Measurements from ENCODE around the gene ZFP36.

The ZFP36 gene

GRCh38 chr19:39419003-39419402, 12.4 kb downstream of the ZFP36 start:
- no peak for DNase-seq (ENCODE audit: low read depth)

- no peak for DNase-seq (ENCODE audit: low read depth)
Measured at GRCh38 chr19:39420769-39421168, 14.1 kb downstream of the ZFP36 start.

DNA sequence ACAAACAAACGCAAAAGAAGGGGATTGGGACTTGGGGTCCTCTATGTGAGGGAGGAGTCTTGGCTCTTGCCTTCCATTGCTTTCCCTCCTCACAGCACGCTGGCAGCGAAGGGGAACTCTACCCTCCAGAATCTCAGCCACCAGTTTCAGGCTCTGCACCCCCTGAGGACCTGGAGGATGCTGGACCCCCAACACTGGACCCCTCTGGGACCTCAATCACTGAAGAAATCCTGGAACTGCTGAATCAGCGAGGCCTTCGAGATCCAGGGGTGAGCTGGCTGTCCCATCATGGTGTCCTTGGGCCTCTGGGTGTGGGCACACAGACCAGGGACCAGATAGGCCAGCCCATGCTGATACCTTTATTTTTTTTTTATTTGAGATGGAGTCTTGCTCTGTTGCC, 15.4 kb downstream of the ZFP36 start:
- DNase-seq (ENCODE audit: low read depth) = no peak

GRCh38 chr19:39423258-39424086, 16.8 kb downstream of the ZFP36 start:
- no peak for DNase-seq (ENCODE audit: low read depth)

- no peak for DNase-seq (ENCODE audit: low read depth)
Measured at GRCh38 chr19:39424934-39425333, 18.3 kb downstream of the ZFP36 start.

DNA sequence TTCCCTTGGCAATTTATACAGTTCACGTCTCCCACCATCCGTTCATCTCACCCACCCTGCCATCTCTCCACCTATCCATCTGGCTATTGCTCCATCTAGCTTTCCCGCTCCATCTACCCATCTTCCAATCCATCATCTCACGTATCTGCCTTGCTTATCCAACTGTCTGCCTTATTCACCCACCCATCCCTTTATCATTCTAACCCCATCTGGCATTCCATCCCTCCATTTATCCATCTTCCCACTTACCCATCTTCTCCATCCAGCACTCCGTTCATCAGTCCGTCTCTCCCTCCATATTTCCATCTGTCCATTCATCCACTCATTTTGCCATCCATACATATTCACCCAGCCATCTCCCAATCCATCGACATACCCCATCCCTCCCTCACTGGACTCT, 19.1 kb downstream of the ZFP36 start:
- no peak for DNase-seq (ENCODE audit: low read depth)

DNA sequence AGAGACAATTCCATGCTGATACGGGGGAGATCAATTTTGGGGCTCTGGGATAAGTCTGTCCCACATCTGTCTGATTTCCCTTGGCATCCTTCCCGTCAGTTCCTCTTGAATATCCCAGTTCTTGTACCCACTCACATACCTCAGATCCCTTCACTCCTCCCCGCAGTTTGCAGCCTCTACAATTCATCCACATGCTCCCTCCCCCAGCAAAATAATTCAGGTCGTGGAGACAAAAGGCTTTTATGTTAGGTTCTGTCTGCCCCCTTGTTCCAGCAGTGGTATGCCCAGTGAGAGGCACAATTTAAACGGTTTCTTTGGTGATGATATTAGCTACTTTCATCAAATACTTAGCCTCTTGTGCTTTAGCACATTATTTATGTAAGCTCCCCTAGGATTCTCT, 19.5 kb downstream of the ZFP36 start:
- no peak for DNase-seq (ENCODE audit: low read depth)

DNA sequence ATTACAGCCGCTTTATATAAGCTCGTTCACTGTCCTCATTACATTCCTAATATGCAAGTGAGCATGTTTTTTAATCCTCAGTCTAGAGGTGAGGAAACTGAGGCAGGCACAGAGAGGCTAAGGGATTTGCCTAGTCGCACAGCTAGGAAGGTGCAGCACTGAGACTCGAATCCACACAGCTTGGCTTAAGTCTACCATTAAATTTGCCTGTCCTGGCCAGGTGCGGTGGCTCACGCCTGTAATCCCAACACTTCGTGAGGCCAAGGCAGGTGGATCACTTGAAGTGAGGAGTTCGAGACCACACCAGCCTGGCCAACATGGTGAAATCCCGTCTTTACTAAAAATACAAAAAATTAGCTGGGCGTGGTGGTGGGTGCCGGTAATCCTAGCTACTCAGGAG, 21.1 kb downstream of the ZFP36 start:
- no peak for DNase-seq (ENCODE audit: low read depth)

DNA sequence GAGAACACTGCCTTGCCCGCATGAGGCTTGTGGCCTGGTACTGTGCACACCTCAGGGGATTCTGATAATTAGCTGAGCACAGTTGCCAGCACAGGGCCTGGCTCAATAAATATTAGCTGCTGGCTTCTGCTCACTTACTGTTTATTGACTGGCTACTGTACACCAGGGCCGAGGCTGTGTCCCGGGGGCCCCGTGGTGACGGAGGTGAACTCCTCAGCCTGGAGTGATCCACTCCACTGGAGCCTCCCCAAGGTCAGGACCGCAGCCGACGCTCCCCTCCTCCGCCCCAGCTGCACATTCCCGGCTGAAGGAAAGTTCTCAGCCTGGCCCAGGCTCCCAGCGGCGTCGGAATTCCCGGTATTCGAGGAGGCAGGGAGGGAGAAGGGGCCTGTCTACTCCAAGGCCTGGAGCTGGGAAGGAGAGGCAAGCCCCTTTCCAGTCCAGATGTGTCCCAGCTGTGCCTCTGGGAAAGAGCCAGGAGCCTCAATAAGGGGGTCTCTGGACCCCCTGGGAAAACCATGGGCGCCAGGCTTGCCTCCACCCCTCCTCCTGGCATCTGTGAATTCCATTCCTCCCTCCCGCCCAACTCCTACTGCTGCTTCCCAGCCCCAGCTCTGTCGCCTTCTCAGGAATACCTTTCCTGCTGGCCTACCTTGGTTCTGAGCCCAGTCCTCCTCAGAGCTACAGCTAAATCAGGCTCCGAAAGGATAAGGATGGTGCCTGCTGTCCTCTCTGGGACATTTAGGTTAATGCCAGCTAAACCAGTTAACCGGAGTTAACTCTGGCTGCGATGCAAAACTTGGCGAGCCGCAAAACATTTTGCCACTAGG, 21.9 kb downstream of the ZFP36 start:
- peak; percentile 80 for DNase-seq (ENCODE audit: low read depth)

DNA sequence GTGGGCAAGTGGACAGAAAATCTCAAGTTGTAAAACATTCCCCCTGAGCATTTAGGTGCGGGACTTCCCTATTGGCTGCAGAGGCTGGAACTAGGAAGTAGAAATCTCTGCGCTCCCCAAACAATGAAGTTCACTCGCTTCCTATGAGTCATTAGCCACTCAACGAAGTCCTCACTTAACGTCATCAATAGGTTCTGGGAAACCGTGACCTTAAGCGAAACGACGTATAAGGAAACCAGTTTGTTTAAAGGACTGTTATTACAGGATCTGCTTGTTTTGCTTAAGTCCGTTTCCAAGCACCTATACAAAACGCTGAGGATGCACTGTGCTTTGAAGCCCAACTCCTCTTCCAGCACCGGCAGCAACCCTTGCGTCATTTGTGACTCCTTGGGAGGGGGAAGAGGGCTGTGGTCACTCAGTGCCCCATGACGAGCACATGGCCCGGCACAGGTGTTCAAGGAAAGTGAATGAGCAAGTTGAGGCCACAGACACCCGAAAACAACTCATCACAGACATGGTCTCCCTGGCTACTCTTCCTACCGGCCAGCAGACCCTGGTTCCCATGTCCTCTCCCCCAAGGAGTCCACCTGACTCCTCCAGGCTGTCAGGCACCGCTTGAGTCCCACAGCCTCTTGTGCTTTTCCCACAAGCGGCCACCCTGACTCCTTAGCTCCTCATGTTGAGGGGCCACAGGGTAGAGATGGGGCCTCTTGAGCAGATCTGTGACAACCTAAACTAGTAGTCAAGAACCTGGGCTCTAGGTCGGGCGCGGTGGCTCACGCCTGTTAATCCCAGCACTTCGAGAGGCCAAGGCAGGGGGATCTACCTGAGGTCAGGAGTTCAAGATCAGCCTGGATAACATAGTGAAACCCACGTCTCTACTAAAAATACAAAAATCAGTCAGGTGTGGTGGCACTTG, 24.3 kb downstream of the ZFP36 start:
- DNase-seq (ENCODE audit: low read depth) = peak; percentile 56

DNA sequence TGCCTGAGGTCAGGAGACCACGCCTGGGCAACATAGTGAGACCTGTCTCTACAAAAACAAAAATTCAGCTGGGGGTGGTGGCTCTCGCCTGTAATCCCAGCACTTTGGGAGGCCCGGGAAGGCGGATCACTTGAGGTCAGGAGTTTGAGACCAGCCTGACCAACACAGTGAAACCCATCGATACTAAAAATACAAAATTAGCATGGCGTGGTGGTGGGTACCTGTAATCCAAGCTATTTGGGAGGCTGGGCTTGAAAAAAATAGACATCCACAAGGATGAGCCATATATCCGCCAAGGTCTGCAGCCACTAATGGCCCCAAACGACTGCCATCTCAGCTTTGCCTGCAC, 26.0 kb downstream of the ZFP36 start:
- DNase-seq (ENCODE audit: low read depth) = no peak

DNA sequence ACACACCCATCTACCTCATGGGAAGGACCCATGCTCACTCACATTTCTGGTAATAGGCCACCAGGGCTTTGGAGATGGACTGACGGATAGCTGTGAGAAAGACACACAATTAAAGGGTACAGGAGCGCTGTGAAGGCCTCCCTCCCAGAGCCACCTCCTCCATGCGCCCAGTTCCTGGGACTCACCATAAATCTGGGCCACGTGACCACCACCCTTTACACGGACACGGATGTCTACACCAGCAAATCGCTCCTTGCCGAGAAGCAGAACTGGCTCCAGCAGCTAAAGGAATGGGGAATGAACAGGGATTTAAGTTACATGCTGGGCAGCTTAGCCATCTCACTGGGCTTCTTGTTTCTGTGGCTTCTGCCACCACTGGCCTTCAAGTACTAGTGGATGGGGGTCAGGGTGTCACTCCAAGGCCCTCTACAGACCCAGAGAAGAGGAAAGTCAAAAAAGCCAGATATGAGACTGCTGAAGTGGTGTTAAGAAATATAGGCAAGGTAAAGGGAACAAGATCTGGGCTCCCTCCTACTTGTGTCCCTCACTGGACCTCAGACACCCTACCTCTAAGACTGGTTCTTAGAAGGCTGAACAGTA, 26.9 kb downstream of the ZFP36 start:
- no peak for DNase-seq (ENCODE audit: low read depth)

GRCh38 chr19:39434123-39435076, 27.8 kb downstream of the ZFP36 start:
- DNase-seq (ENCODE audit: low read depth) = no peak

DNA sequence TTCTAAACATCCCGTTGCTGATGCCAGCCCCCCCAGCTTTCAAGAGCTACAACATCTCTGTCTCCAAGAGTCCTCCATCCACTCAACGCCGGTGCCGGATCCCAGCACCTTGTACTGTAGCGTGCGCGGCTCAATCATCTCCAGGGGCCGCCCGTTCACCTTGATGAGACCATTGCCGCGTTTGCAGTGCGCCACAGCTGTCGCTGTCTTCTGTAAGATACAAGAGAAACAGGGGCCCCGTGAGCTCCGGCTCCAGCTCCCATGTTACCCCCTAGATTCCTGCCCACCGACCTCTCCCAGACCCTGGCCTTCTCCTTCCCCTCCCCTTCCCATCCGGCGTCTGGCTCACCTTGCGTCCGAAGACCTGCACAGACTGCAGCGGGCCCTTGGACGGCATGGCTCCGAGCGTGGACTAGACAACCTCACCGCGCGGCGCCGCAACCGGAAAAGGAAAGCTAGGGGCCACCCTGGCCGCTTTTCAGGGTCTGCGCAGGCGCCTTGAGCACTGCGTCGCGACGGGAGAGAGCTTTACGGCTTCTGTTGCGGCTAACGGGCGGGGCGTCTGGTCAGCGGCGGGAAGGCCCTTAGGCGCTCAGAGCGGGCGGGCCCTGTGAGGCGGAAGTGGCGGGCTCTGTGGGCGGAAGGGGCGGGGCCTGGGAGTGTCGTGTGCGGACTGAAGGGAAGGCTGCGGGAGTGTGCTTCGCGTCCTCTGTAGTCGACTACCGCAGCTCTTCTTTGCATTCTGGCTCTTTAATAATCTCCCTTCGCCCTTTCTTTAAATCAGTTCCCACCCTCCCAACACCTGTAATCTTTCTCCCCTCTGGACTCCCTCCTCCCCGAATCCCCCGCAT, 29.1 kb downstream of the ZFP36 start, which contains the start of gene RPS16:
Gene RPS16, minus strand, starts transcription at position 451 of the 851 bp plus-strand sequence. Its CDS starts 54 bp downstream, at position 397.
- peak; percentile 97 for DNase-seq (ENCODE audit: low read depth)

GRCh38 chr19:39436350-39436716, 29.7 kb downstream of the ZFP36 start:
- DNase-seq (ENCODE audit: low read depth) = no peak

DNA sequence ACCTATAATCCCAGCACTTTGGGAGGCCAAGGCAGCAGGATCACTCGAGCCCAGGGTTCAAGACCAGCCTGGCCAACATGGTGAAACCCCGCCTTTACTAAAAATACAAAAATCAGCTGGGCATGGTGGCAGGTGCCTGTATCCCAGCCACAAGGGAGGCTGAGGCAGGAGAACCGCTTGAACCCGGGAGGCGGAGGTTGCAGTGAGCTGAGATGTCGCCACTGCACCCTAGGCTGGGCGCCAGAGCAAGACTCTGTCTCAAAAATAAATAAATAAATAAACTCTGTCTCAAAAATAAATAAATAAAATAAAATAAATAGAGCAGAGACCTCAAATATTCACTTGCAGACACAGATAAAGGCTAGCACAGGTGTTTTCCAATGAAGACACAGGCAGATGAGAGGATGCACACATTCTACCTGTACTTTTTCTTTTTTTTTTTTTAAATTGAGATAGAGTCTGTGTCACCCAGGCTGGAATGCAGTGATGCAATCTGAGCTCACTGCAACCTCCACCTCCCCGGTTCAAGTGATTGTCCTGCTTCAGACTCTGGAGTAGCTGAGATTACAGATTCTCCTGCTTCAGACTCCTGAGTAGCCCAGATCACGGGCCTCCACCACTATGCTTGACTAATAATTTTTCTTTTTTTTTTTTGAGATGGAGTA, 31.8 kb downstream of the ZFP36 start:
- DNase-seq (ENCODE audit: low read depth) = no peak

GRCh38 chr19:39444598-39445195, 38.0 kb downstream of the ZFP36 start:
- no peak for DNase-seq (ENCODE audit: low read depth)

- DNase-seq (ENCODE audit: low read depth) = peak; percentile 98
Measured at GRCh38 chr19:39445196-39446111, 38.8 kb downstream of the ZFP36 start, which contains the start of gene SUPT5H. SUPT5H (plus strand) TSS chr19:39445582; CDS start chr19:39445891, 309 bp downstream.

All from fibroblast of gingiva (primary cell).